ENCODE measurements around the gene KDM5C. TPM values are rescaled to one million over a fixed set of nuclear protein-coding genes. Genes with fewer than 3 reads are reported as not detected.

KDM5C gene
- total RNA-seq, 1 experiment from 2014 or later = 112 TPM

DNA sequence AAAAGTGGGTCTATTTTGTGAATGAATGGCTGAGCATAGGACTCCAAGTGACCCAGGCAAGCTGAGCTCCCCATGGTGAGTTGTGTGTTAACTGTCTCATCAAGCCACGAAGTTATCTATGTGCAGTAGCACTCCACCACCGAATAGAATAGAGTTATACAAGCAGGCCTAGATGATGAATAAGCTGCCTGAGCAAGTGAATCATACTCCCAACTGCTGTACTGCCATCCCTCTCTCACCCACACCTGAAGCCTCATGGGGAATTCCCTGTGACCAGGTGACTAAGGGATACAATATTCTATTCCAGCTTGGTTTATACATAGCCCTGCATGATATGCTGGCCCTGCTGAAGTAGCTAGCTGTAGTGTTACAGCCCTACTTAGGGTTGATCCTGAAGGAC, 38.7 kb downstream of the KDM5C start:
- ATAC-seq (no peak), DNase-seq (ENCODE audit: low spot score) (no peak)
- H3K9me3 Mint-ChIP-seq = no peaks in the 10 kb centered on the region
- H3K4me1 Mint-ChIP-seq = 0 out of 2 replicates have a peak, but pooled peaks cover 3% of the 10 kb centered on the region
- no peaks in the 10 kb centered on the region for H3K36me3 Mint-ChIP-seq
- ChIA-PET CTCF (no interaction called here), POLR2A (no interaction called here)
- no peak overlapping the region for H3K27ac Mint-ChIP-seq
- no peak overlapping the region for H3K4me3 Mint-ChIP-seq
- H3K27me3 Mint-ChIP-seq (ENCODE audit: low read depth) = no peaks in the 10 kb centered on the region
- TF ChIP-seq, protein P1, sequence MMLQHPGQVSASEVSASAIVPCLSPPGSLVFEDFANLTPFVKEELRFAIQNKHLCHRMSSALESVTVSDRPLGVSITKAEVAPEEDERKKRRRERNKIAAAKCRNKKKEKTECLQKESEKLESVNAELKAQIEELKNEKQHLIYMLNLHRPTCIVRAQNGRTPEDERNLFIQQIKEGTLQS (CRISPR knock-in tag; conservative IDR thresholded peaks at IDR 0.05) = no peak
- TF ChIP-seq FOXJ3 (CRISPR knock-in tag; IDR thresholded peaks at IDR 0.05; ENCODE audit: borderline replicate concordance) (no peak), CREM (CRISPR knock-in tag; IDR thresholded peaks at IDR 0.05) (no peak), PRRX2 (CRISPR knock-in tag; IDR thresholded peaks at IDR 0.05) (no peak), TCF7 (CRISPR knock-in tag; IDR thresholded peaks at IDR 0.05; ENCODE audit: low read depth) (no peak), NFATC4 (CRISPR knock-in tag; IDR thresholded peaks at IDR 0.05) (no peak), SMAD3 (CRISPR knock-in tag; IDR thresholded peaks at IDR 0.05; ENCODE audit: borderline replicate concordance) (no peak), TEAD1 (CRISPR knock-in tag; IDR thresholded peaks at IDR 0.05) (no peak), MXD4 (CRISPR knock-in tag; IDR thresholded peaks at IDR 0.05; ENCODE audit: borderline replicate concordance) (no peak), CBFB (CRISPR knock-in tag; IDR thresholded peaks at IDR 0.05; ENCODE audit: low read depth) (no peak), ZNF263 (CRISPR knock-in tag; IDR thresholded peaks at IDR 0.05; ENCODE audit: low read depth) (no peak), NR1H2 (CRISPR knock-in tag; IDR thresholded peaks at IDR 0.05) (no peak), NR3C1 (CRISPR knock-in tag; conservative IDR thresholded peaks at IDR 0.05; ENCODE audit: low read depth) (no peak), ZNF416 (CRISPR knock-in tag; IDR thresholded peaks at IDR 0.05) (no peak), FOXP1 (CRISPR knock-in tag; IDR thresholded peaks at IDR 0.05; ENCODE audit: borderline replicate concordance) (no peak)
- TF ChIP-seq, protein P2, sequence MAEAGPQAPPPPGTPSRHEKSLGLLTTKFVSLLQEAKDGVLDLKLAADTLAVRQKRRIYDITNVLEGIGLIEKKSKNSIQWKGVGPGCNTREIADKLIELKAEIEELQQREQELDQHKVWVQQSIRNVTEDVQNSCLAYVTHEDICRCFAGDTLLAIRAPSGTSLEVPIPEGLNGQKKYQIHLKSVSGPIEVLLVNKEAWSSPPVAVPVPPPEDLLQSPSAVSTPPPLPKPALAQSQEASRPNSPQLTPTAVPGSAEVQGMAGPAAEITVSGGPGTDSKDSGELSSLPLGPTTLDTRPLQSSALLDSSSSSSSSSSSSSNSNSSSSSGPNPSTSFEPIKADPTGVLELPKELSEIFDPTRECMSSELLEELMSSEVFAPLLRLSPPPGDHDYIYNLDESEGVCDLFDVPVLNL (CRISPR knock-in tag; IDR thresholded peaks at IDR 0.05; ENCODE audit: borderline replicate concordance, low read depth) = no peak
- TF ChIP-seq, protein P3, sequence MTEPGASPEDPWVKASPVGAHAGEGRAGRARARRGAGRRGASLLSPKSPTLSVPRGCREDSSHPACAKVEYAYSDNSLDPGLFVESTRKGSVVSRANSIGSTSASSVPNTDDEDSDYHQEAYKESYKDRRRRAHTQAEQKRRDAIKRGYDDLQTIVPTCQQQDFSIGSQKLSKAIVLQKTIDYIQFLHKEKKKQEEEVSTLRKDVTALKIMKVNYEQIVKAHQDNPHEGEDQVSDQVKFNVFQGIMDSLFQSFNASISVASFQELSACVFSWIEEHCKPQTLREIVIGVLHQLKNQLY (CRISPR knock-in tag; IDR thresholded peaks at IDR 0.05) = no peak
- TF ChIP-seq, protein P4, sequence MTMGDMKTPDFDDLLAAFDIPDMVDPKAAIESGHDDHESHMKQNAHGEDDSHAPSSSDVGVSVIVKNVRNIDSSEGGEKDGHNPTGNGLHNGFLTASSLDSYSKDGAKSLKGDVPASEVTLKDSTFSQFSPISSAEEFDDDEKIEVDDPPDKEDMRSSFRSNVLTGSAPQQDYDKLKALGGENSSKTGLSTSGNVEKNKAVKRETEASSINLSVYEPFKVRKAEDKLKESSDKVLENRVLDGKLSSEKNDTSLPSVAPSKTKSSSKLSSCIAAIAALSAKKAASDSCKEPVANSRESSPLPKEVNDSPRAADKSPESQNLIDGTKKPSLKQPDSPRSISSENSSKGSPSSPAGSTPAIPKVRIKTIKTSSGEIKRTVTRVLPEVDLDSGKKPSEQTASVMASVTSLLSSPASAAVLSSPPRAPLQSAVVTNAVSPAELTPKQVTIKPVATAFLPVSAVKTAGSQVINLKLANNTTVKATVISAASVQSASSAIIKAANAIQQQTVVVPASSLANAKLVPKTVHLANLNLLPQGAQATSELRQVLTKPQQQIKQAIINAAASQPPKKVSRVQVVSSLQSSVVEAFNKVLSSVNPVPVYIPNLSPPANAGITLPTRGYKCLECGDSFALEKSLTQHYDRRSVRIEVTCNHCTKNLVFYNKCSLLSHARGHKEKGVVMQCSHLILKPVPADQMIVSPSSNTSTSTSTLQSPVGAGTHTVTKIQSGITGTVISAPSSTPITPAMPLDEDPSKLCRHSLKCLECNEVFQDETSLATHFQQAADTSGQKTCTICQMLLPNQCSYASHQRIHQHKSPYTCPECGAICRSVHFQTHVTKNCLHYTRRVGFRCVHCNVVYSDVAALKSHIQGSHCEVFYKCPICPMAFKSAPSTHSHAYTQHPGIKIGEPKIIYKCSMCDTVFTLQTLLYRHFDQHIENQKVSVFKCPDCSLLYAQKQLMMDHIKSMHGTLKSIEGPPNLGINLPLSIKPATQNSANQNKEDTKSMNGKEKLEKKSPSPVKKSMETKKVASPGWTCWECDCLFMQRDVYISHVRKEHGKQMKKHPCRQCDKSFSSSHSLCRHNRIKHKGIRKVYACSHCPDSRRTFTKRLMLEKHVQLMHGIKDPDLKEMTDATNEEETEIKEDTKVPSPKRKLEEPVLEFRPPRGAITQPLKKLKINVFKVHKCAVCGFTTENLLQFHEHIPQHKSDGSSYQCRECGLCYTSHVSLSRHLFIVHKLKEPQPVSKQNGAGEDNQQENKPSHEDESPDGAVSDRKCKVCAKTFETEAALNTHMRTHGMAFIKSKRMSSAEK (CRISPR knock-in tag; IDR thresholded peaks at IDR 0.05; ENCODE audit: borderline replicate concordance) = no peak
- TF ChIP-seq, protein P5, sequence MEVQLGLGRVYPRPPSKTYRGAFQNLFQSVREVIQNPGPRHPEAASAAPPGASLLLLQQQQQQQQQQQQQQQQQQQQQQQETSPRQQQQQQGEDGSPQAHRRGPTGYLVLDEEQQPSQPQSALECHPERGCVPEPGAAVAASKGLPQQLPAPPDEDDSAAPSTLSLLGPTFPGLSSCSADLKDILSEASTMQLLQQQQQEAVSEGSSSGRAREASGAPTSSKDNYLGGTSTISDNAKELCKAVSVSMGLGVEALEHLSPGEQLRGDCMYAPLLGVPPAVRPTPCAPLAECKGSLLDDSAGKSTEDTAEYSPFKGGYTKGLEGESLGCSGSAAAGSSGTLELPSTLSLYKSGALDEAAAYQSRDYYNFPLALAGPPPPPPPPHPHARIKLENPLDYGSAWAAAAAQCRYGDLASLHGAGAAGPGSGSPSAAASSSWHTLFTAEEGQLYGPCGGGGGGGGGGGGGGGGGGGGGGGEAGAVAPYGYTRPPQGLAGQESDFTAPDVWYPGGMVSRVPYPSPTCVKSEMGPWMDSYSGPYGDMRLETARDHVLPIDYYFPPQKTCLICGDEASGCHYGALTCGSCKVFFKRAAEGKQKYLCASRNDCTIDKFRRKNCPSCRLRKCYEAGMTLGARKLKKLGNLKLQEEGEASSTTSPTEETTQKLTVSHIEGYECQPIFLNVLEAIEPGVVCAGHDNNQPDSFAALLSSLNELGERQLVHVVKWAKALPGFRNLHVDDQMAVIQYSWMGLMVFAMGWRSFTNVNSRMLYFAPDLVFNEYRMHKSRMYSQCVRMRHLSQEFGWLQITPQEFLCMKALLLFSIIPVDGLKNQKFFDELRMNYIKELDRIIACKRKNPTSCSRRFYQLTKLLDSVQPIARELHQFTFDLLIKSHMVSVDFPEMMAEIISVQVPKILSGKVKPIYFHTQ (CRISPR knock-in tag; IDR thresholded peaks at IDR 0.05) = no peak
- TF ChIP-seq, protein P6, sequence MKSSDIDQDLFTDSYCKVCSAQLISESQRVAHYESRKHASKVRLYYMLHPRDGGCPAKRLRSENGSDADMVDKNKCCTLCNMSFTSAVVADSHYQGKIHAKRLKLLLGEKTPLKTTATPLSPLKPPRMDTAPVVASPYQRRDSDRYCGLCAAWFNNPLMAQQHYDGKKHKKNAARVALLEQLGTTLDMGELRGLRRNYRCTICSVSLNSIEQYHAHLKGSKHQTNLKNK (CRISPR knock-in tag; IDR thresholded peaks at IDR 0.05) = no peak

Data from WTC11 (cell line).